GM12891 (cell line): Measurements from ENCODE around the gene SLITRK1.

ENCODE experiments used
- DNase-seq: peaks from one replicate; pipeline ENCODE4 v3.0.0; 2011; ENCODE audit warnings: low spot score; ENCODE audit not compliant: insufficient read length
- FAIRE-seq: peaks from 2 replicates; lab custom pipeline; 2011; peaks lifted over from hg19 to GRCh38; lab: Jason Lieb, UNC
- PAX5 ChIP-seq: IDR thresholded peaks from 2 replicates; pipeline ENCODE4 v1.6.1; 2011; ENCODE audit warnings: low read length, moderate library complexity, mild to moderate bottlenecking; ENCODE audit not compliant: insufficient read depth, severe bottlenecking
- POLR2A ChIP-seq: IDR thresholded peaks from 2 replicates; pipeline ENCODE4 v1.6.1; 2011; ENCODE audit warnings: low read depth, low read length, control low read depth
- POLR2AphosphoS5 ChIP-seq: IDR thresholded peaks from 2 replicates; pipeline ENCODE4 v1.6.1; 2011; ENCODE audit warnings: low read depth, low read length, control low read depth
- POU2F2 ChIP-seq: IDR thresholded peaks from 2 replicates; pipeline ENCODE4 v1.6.1; 2011; ENCODE audit warnings: low read depth, mild to moderate bottlenecking, control low read depth, low read length, moderate library complexity
- SPI1 ChIP-seq: IDR thresholded peaks from 2 replicates; pipeline ENCODE4 v1.6.1; 2011; ENCODE audit warnings: low read depth, low read length, control low read depth
- TAF1 ChIP-seq: IDR thresholded peaks from 2 replicates; pipeline ENCODE4 v1.6.1; 2011; ENCODE audit warnings: low read depth, low read length, control low read depth

SLITRK1 gene

DNA sequence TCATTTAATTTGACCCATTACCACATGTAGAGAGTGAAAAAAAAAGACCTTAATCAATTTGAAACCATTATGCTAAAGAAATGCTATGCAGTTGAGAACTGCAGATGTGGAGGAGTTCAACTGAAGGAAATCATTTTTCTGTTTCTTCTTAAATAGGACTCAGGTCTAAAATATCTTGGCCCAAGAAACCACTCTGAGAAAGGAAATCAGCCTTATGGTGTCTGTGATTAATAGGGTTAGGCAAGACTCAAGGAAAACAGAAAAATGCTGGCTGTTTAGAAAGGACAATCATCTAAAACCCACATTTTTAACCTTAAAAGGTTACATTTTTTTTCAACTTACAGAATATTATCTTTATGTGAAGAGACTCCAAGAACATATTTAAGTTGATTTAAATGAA, 1.9 kb upstream of the SLITRK1 start:
- DNase-seq (no peak), FAIRE-seq (no peak)
- TF ChIP-seq POU2F2 (no peak), POLR2AphosphoS5 (no peak), PAX5 (no peak), POLR2A (no peak), SPI1 (no peak), TAF1 (no peak)

DNA sequence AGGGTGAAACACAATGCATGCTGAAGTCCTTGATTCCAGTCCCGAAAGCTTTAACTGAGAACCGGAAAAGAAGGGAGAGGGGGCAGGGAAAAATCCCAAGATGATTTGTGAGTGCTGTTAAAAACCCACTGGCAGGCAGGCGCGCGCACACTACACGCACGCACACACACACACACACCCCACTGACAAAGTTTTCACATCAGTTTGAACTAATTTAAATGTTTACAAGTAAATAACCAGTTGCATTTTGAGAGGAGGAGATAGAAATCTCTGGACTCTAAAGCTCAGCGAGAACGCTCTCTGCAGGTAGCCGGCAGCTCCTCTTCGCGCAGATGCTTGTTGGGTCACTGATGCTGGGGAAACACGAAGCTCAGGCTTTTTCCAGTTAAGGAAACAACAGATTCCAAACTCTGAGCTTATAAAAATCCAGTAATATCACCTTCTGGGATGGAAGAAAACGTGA, 818 bp upstream of the SLITRK1 start:
- FAIRE-seq (no peak), DNase-seq (no peak)
- TF ChIP-seq SPI1, result no peak
- no peak for TF ChIP-seq TAF1
- TF ChIP-seq POLR2AphosphoS5, result no peak
- TF ChIP-seq POLR2A, result no peak
- no peak for TF ChIP-seq POU2F2
- no peak for TF ChIP-seq PAX5

DNA sequence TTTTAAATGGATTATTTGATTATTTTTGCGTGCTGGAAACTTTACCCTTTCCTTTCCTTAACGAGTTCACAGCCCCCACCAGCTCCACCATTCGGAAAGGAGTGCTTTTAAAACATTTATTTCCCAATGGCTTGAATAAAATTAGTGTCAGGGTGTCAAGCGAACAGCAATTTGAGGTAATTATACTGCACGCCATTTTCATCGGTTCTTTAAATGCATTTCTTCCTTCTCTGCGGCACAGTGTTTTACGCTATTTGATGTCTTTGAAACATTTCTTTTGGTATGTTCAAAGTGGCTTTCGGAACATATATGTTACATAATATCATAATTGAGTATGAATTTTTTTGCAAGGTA, 309 bp upstream of the SLITRK1 start:
- FAIRE-seq (no peak), DNase-seq (no peak)
- no peak for TF ChIP-seq PAX5
- no peak for TF ChIP-seq POLR2AphosphoS5
- no peak for TF ChIP-seq SPI1
- no peak for TF ChIP-seq POLR2A
- TF ChIP-seq POU2F2, result no peak
- no peak for TF ChIP-seq TAF1

DNA sequence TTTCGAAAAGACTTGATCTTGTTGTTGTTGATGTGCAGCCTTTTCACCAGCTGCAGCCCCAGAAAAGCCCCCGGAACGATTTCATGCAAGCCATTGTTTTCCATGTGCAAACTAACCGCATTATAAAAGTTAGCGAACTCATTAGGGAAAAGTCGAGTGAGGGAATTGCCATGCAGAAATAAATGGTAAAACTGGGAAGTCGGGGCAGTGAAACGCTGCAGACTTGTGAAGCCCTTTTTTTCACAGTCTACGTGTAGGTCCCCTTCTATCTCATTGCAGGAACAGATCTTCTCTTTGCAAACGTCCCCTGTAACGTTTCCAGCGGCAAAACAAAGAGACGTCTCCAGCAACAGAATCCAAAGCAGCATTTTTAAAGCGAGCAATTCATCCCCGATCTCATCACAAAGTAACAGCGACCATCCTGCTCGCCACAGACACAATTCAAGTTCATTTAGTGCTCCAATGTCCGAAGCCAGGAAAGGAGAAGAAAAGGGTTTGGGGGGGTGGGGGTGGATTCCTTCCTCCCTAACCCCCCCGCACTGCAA, 1.1 kb downstream of the SLITRK1 start:
- DNase-seq (no peak), FAIRE-seq (no peak)
- TF ChIP-seq PAX5, result no peak
- TF ChIP-seq POU2F2, result no peak
- TF ChIP-seq SPI1, result no peak
- TF ChIP-seq POLR2A, result no peak
- TF ChIP-seq POLR2AphosphoS5, result no peak
- no peak for TF ChIP-seq TAF1

- no peak for FAIRE-seq
- no peak for TF ChIP-seq TAF1
- TF ChIP-seq POU2F2, result no peak
- no peak for TF ChIP-seq POLR2AphosphoS5
- no peak for TF ChIP-seq PAX5
- TF ChIP-seq POLR2A, result no peak
- no peak for TF ChIP-seq SPI1
- no peak for DNase-seq
Observed at GRCh38 chr13:83880275-83881139, 1.8 kb downstream of the SLITRK1 start.

DNA sequence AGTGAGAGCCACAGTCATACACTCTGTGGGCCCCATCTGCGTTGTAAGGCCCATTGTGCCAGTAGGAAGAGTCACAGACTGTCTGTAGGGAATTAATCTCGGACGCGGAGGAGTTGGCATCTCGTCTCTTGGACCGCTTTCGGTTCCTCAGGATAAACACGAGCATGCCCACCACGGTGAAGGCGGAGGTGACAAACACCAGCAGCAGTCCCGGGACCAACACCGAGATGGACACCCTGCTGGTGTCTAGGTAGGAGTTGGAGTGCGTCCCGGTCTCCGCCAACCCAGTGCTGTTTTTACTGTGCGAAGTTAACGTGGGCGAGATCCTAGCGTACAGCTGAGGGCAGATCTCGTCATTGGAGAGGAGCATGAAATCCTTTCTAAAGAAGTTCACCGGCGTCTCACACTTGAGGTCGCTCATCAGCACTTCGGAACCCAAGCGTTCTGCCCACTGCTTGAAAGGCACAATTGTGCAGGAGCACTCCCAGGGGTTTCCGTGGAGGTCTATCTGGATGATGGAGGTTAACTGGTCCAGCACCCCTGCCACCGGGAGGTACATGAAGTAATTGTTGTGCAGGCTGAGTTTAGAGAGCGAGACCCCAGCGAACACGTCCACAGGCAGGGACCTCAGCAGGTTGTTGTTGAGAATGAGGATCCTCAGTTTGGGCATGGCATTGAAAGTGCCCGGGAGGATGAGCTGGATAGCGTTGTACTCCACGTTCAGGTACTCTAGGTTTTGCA, 2.7 kb downstream of the SLITRK1 start:
- DNase-seq, result no peak
- no peak for FAIRE-seq

DNA sequence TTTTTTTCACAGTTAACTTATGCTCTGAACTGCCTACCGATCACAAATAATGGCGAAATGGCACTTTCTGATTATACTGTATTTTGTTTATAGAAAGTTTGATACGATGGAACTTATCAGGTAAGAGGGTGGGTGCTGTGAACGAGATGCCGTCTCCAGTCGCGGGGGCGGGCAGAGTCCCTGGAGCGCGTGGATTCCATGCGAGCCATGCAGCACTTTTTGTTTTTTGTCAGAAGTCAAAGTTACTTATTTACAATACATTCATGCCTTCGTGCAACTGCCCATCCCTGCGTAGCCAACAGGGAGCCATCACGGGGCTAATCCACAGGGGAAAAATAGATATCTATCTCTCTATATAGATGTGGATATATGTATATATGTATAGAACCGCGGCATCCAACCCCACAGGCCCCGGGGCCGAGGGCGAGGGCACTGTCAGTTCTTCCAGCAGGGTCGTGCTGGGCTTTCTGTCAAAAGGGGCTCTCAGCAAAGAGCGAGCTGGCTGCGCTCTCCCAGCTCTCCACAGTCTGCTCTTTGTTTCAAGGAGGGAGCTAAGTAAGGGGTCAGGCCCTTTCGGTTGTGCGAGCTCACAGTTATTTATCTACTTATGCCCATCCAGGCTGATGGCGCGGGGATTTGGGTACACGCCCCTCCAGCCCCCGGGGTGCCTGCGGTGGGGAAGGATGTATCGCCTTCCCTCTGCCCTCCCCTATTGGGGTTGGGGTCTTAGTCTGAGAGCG, 3.4 kb downstream of the SLITRK1 start:
- TF ChIP-seq POU2F2 (no peak), POLR2AphosphoS5 (no peak), PAX5 (no peak), POLR2A (no peak)
- no peak for DNase-seq
- FAIRE-seq, result no peak

More for the DNA sequence above, 2.7 kb downstream of the SLITRK1 start:
- TF ChIP-seq POLR2AphosphoS5, result no peak
- no peak for TF ChIP-seq PAX5

DNA sequence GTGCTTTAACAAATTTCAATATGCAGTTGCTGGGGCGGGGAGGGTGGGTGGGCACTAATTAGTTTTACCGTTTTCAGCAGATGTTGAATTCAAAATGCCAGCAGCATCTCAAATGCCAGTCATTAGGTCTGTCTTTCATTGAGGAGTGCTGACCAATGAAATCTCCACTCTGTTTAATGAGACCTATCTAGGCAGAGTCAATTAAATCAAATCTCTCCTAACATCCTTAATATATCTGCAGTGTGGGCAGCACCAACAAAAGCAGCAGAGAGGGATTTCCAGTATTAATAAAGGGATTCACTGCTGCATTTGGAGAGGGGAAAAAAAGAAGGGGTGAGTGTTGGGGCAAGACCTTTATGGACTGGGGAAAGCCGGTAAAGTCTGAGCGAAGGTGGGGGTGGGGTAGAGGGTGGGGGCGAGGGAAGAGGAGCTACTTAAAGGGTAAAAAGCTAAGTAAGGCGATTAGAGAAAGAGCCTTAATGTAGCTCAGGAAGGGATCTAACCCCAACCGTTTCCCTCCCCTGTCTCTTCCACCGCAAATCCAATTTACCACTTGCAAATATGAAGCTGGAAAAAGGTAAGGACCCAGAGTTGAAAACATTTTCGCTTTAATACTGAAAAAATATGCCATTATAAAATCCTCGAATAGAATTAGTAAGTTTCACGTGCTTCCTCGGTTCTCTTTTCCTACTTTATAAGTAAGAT, 4.5 kb downstream of the SLITRK1 start:
- no peak for DNase-seq
- TF ChIP-seq TAF1 (no peak), PAX5 (no peak), POLR2AphosphoS5 (no peak), POU2F2 (no peak), POLR2A (no peak), SPI1 (no peak)
- no peak for FAIRE-seq
